GM12878 (cell line): ENCODE data around the gene SSH3. TPM values are rescaled to one million over a fixed set of nuclear protein-coding genes. Genes with fewer than 3 reads are reported as not detected.

Experiments used
- ATAC-seq: fragments of 200-7000 bp; cut with Tn5 transposase; 3 replicates; pipeline ENCODE4 v1.9.1; 2020; ENCODE audit warnings: mild to moderate bottlenecking, moderate library complexity
- BruUV-seq: library from RNA; stranded (reverse); fragments of 400-500 nt; replicated peaks from 2 replicates; lab custom pipeline; 2021; lab: Mats Ljungman, UMichigan
- CTCF ChIA-PET: fragments of 300-600 bp; sonication (Branson Sonifier 250); formaldehyde crosslinking; extraction: SDS; loops from one replicate; lab custom pipeline; 2021; ENCODE audit warnings: inconsistent platforms; lab: Yijun Ruan, JAX
- POLR2A ChIA-PET: fragments of 350-600 bp; formaldehyde crosslinking; extraction: SDS; loops from one replicate; lab custom pipeline; 2021; ENCODE audit warnings: inconsistent platforms; lab: Charles Lee
- RAD21 ChIA-PET: fragments of 300-600 bp; sonication (Branson Sonifier 250); formaldehyde crosslinking; loops from one replicate; lab custom pipeline; 2023; ENCODE audit warnings: antibody characterized with exemption; ENCODE audit not compliant: unreplicated experiment; lab: Charles Lee
- SMC1A ChIA-PET: fragments of 300-600 bp; sonication (Branson Sonifier 250); formaldehyde crosslinking; loops from one replicate; lab custom pipeline; 2023; ENCODE audit not compliant: unreplicated experiment, uncharacterized antibody; lab: Charles Lee
- DNase-seq: peaks from one replicate; pipeline ENCODE4 v3.0.0-alpha.2; 2011; ENCODE audit warnings: low read depth, low spot score
- FAIRE-seq: peaks from 3 replicates; lab custom pipeline; 2011; peaks lifted over from hg19 to GRCh38; lab: Jason Lieb, UNC
- H2AFZ ChIP-seq: 2 replicates; pipeline ENCODE4 v1.6.0; 2011; ENCODE audit warnings: low read depth, low read length, control low read depth; ENCODE audit not compliant: control insufficient read depth
- H3K27ac ChIP-seq: 2 replicates; pipeline ENCODE4 v1.5.1; 2011; ENCODE audit warnings: control low read depth; ENCODE audit not compliant: control insufficient read depth, insufficient read depth
- H3K27me3 ChIP-seq, 2 experiments: replicated peaks in 1 of 2; 2 replicates each; pipeline versions ENCODE4 v1.6.0 to v1.6.1; 2011; ENCODE audit warnings: low read length in 1 of 2; ENCODE audit not compliant: control insufficient read depth in 2 of 2, insufficient read depth in 2 of 2
- H3K36me3 ChIP-seq, 2 experiments: 2 replicates each; pipeline ENCODE4 v1.5.1; 2011; ENCODE audit warnings: low read length in 1 of 2; ENCODE audit not compliant: control insufficient read depth in 2 of 2, insufficient read depth in 2 of 2
- H3K4me1 ChIP-seq: 2 replicates; pipeline ENCODE4 v1.6.1; 2011; ENCODE audit warnings: mild to moderate bottlenecking, low read length, moderate library complexity, mixed read lengths; ENCODE audit not compliant: control insufficient read depth, insufficient read depth
- H3K4me2 ChIP-seq: 2 replicates; pipeline ENCODE4 v1.6.0; 2011; ENCODE audit warnings: control low read depth; ENCODE audit not compliant: control insufficient read depth, insufficient read depth
- H3K4me3 ChIP-seq: fragments of 200-600 bp; sonication (generic); 2 replicates; pipeline ENCODE4 v1.5.1; 2016
- H3K79me2 ChIP-seq: 2 replicates; pipeline ENCODE4 v1.6.0; 2011; ENCODE audit warnings: low read length; ENCODE audit not compliant: control insufficient read depth, insufficient read depth
- H3K9ac ChIP-seq: 2 replicates; pipeline ENCODE4 v1.8.0; 2011; ENCODE audit warnings: low read length, control low read depth, mixed read lengths; ENCODE audit not compliant: control insufficient read depth, insufficient read depth
- H3K9me3 ChIP-seq: replicated peaks from 3 replicates; pipeline ENCODE4 v1.5.1; 2011; ENCODE audit warnings: mild to moderate bottlenecking, low read length; ENCODE audit not compliant: control insufficient read depth, insufficient read depth
- H4K20me1 ChIP-seq: 2 replicates; pipeline ENCODE4 v1.6.0; 2011; ENCODE audit not compliant: control insufficient read depth, insufficient read depth
- ASH2L ChIP-seq: fragments of 300-600, 200-600 bp; sonication (generic); IDR thresholded peaks from 2 replicates; pipeline ENCODE4 v1.6.1; 2017; ENCODE audit warnings: low read depth, mild to moderate bottlenecking, borderline replicate concordance
- ATF2 ChIP-seq: IDR thresholded peaks from 2 replicates; pipeline ENCODE4 v1.6.1; 2012; ENCODE audit warnings: low read length, inconsistent platforms
- BACH1 ChIP-seq: fragments of 450-650 bp; IDR thresholded peaks from 2 replicates; pipeline ENCODE4 v1.6.1; 2017; ENCODE audit warnings: mild to moderate bottlenecking, borderline replicate concordance
- CBX5 ChIP-seq: sonication (generic); IDR thresholded peaks from 2 replicates; pipeline ENCODE4 v1.6.1; 2016; ENCODE audit warnings: low read depth, moderate library complexity, mild to moderate bottlenecking, inconsistent platforms
- DPF2 ChIP-seq: fragments of 450-650 bp; IDR thresholded peaks from 2 replicates; pipeline ENCODE4 v1.6.1; 2017; ENCODE audit warnings: mild to moderate bottlenecking
- E4F1 ChIP-seq: fragments of 450-650 bp; IDR thresholded peaks from 2 replicates; pipeline ENCODE4 v1.6.1; 2018; ENCODE audit warnings: borderline replicate concordance, mild to moderate bottlenecking; ENCODE audit not compliant: partially characterized antibody
- EED ChIP-seq: sonication (generic); IDR thresholded peaks from 2 replicates; pipeline ENCODE4 v1.6.1; 2016; ENCODE audit warnings: antibody characterized with exemption, low read depth
- EZH2 ChIP-seq: IDR thresholded peaks from 2 replicates; pipeline ENCODE4 v1.6.1; 2012; ENCODE audit warnings: low read depth, mild to moderate bottlenecking, control low read depth, inconsistent platforms, low read length, borderline replicate concordance; ENCODE audit not compliant: control insufficient read depth
- HCFC1 ChIP-seq: fragments of 150-350 bp; IDR thresholded peaks from 2 replicates; pipeline ENCODE4 v1.6.1; 2014; ENCODE audit warnings: low read length
- HDGF ChIP-seq: fragments of 450-650 bp; IDR thresholded peaks from 2 replicates; pipeline ENCODE4 v1.6.1; 2016; ENCODE audit warnings: antibody characterized with exemption
- MXI1 ChIP-seq: fragments of 150-350 bp; IDR thresholded peaks from 2 replicates; pipeline ENCODE4 v1.6.1; 2011; ENCODE audit warnings: low read depth, mild to moderate bottlenecking, inconsistent platforms, low read length, improper control_type of control experiment
- PAX5 ChIP-seq: IDR thresholded peaks from 2 replicates; pipeline ENCODE4 v1.6.1; 2011; ENCODE audit warnings: low read depth, low read length, borderline replicate concordance
- PBX3 ChIP-seq: IDR thresholded peaks from 2 replicates; pipeline ENCODE4 v1.6.1; 2011; ENCODE audit warnings: mild to moderate bottlenecking, low read depth, low read length, moderate library complexity; ENCODE audit not compliant: insufficient replicate concordance
- POLR2A ChIP-seq: IDR thresholded peaks from 2 replicates; pipeline ENCODE4 v1.6.1; 2011; ENCODE audit warnings: low read depth, mild to moderate bottlenecking, low read length
- RCOR1 ChIP-seq: conservative IDR thresholded peaks from 2 replicates; pipeline ENCODE4 v1.6.1; 2012; ENCODE audit warnings: low read depth, low read length, improper control_type of control experiment
- TBL1XR1 ChIP-seq: IDR thresholded peaks from 2 replicates; pipeline ENCODE4 v1.6.1; 2012; ENCODE audit warnings: low read depth, low read length, improper control_type of control experiment
- WGBS: methylation state at CpG from one replicate; pipeline ENCODE4 v1.1.6; 2016; ENCODE audit warnings: low lambda C conversion rate; ENCODE audit not compliant: insufficient replicate concordance, insufficient coverage; ENCODE audit errors: missing lambda C conversion rate; 5-methylcytosine and 5-hydroxymethylcytosine counted together
- in situ Hi-C: fragments of 300-500 bp; cut with MboI; formaldehyde crosslinking; loops from 9 replicates; pipeline ENCODE4 v1.14.3; 2018; ENCODE audit warnings: mixed read lengths
- intact Hi-C: fragments of 100-400 bp; cut with micrococcal nuclease; formaldehyde crosslinking; loops from one replicate; pipeline ENCODE4 v1.14.2; 2022; ENCODE audit not compliant: unreplicated experiment
- polyA plus RNA-seq, 11 experiments: library from polyadenylated mRNA; depleted of rRNA in 4 of 11; unstranded in 6 of 11; stranded (reverse) in 5 of 11; fragments of >200 nt; fragmentation: Nextera tagmentation in 4 of 11; fragmentation: Illumina TruSeq in 1 of 11; extraction: Ambion mirVana in 4 of 11; extraction: Trizol in 1 of 11; gene quantifications; 1 replicate in 1 of 11; 2 replicates in 10 of 11; pipeline versions ENCODE4 v1.2.1 to v1.2.3, GENCODE V29; 2011 to 2016; ENCODE audit warnings: inconsistent platforms in 2 of 11, missing spikeins in 2 of 11, low read depth in 1 of 11
- total RNA-seq, 4 experiments: library from RNA; depleted of rRNA in 3 of 4; stranded (reverse); fragments of >200 nt in 3 of 4; fragmentation: Illumina TruSeq in 1 of 4; extraction: Trizol in 1 of 4; gene quantifications; 2 replicates each; pipeline versions ENCODE4 v1.2.1 to v1.2.3, GENCODE V29; 2013 to 2021
- TF ChIP-seq, protein P1 (sequence below): fragments of 450-650 bp; IDR thresholded peaks from 2 replicates; pipeline ENCODE4 v1.6.1; 2016; ENCODE audit warnings: mild to moderate bottlenecking

Gene SSH3
- total and polyA plus RNA-seq, 10 of the 15 experiments (the other 5 are each of a cell fraction or from before 2014, with no cell fraction given), result 0.05 to 0.83 (median 0.28) TPM; not detected in 3

- in situ Hi-C loops, result no loop called here
- peaks cover 16 to 45% of the 10 kb centered on the region in 2 experiments; a peak in 3 of 4 replicates for H3K36me3 ChIP-seq
- peak overlapping the region; percentile 96 for H3K9ac ChIP-seq
- ChIA-PET RAD21 (interaction anchor here (0.9 to 4.0 kb wide), 8 partner anchors 10 to 94 kb away, joined by 3 to 28 read pairs (median 9); partner anchors contain the start of gene GRK2), SMC1A (interaction anchor here (0.7 to 3.6 kb wide), 8 partner anchors 9 to 94 kb away, joined by 3 to 35 read pairs (median 5); partner anchors contain the start of gene POLD4), CTCF (interaction anchor here (1.0 to 3.1 kb wide), 10 partner anchors 10 to 94 kb away, joined by 3 to 18 read pairs (median 8); partner anchors contain the start of genes GRK2 and SSH3), POLR2A (interaction anchor here (0.7 to 3.3 kb wide), 10 partner anchors 10 to 64 kb away, joined by 3 to 46 read pairs (median 8); partner anchors contain the start of gene GRK2)
- no TSS peak for BruUV-seq
- no peaks in the 10 kb centered on the region for H3K27me3 ChIP-seq
- FAIRE-seq, result no peak
- peak overlapping the region; percentile 68; the same call in 1 of the 2 replicates for H2AFZ ChIP-seq
- no peaks in the 10 kb centered on the region for H3K9me3 ChIP-seq
- intact Hi-C loops, result loop anchor here (1.0 kb wide), 3 partner anchors 10 to 30 kb away; no protein-coding TSS in a partner anchor
- peaks cover 19% of the 10 kb centered on the region for H3K79me2 ChIP-seq
- DNase-seq, result no peak
- H3K4me3 ChIP-seq, result peak overlapping the region; percentile 97
- no peaks in the 10 kb centered on the region for H4K20me1 ChIP-seq
- no peak for ATAC-seq
- WGBS, result 70% methylated on average over 14 of the region's 14 CpGs
- H3K27ac ChIP-seq, result peak overlapping the region; percentile 99
- peaks cover 26% of the 10 kb centered on the region for H3K4me1 ChIP-seq
- peak overlapping the region; percentile 94 for H3K4me2 ChIP-seq
- TF ChIP-seq EED (no peak), PAX5 (no peak), TBL1XR1 (no peak), HDGF (peak; percentile 71), CBX5 (no peak), EZH2 (no peak), PBX3 (no peak), BACH1 (no peak), DPF2 (no peak), ATF2 (0 out of 2 replicates have a peak, but pooled peaks have one; percentile 14), HCFC1 (no peak), ASH2L (no peak), E4F1 (no peak), RCOR1 (no peak), POLR2A (peak; percentile 17; the same call in 1 of the 2 replicates), MXI1 (no peak)
- TF ChIP-seq, protein P1, sequence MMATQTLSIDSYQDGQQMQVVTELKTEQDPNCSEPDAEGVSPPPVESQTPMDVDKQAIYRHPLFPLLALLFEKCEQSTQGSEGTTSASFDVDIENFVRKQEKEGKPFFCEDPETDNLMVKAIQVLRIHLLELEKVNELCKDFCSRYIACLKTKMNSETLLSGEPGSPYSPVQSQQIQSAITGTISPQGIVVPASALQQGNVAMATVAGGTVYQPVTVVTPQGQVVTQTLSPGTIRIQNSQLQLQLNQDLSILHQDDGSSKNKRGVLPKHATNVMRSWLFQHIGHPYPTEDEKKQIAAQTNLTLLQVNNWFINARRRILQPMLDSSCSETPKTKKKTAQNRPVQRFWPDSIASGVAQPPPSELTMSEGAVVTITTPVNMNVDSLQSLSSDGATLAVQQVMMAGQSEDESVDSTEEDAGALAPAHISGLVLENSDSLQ, result no peak
These were observed 15.8 kb upstream of the SSH3 start for GRCh38 chr11:67287355-67288197.
